AML-193 (cell line): Measurements from ENCODE around the gene SLC26A9.
"Not testable (repeated sequence)": the region's sequence is repeated elsewhere in the genome, so short reads cannot be mapped to it uniquely, and the experiment has no call there.

Source experiments
- DNase-seq, 2 experiments: peaks; one replicate each; lab custom pipeline; 2025; lab: John Stamatoyannopoulos, UW

SLC26A9 gene

GRCh38 chr1:205891481-205891880 is 51.8 kb downstream of the SLC26A9 start:
- DNase-seq = not testable (repeated sequence)

- DNase-seq = not testable (repeated sequence)
These were observed 52.6 kb downstream of the SLC26A9 start for GRCh38 chr1:205890631-205891030.

GRCh38 chr1:205889706-205890105 is 53.5 kb downstream of the SLC26A9 start:
- DNase-seq = not testable (repeated sequence)

GRCh38 chr1:205889006-205889405 is 54.2 kb downstream of the SLC26A9 start:
- DNase-seq = not testable (repeated sequence)

- no peak for DNase-seq
These were observed 59.5 kb downstream of the SLC26A9 start for GRCh38 chr1:205883792-205884191.

- no peak for DNase-seq
These were observed 62.3 kb downstream of the SLC26A9 start for GRCh38 chr1:205880923-205881322.

- DNase-seq = no peak
These were observed 63.3 kb downstream of the SLC26A9 start for GRCh38 chr1:205879974-205880373.

GRCh38 chr1:205878026-205878425 is 65.2 kb downstream of the SLC26A9 start:
- no peak for DNase-seq

- DNase-seq = not testable (repeated sequence)
These were observed 70.1 kb downstream of the SLC26A9 start for GRCh38 chr1:205873148-205873547.

- no peak for DNase-seq
These were observed 73.0 kb downstream of the SLC26A9 start for GRCh38 chr1:205870236-205870635.
